ENCODE results near the gene PRKACA.
"Not testable (repeated sequence)": the region's sequence is repeated elsewhere in the genome, so short reads cannot be mapped to it uniquely, and the experiment has no call there.

PRKACA gene

GRCh38 chr19:14147797-14148605 lies 30.4 kb upstream of the PRKACA start:
- peak; percentile 35 for DNase-seq

DNA sequence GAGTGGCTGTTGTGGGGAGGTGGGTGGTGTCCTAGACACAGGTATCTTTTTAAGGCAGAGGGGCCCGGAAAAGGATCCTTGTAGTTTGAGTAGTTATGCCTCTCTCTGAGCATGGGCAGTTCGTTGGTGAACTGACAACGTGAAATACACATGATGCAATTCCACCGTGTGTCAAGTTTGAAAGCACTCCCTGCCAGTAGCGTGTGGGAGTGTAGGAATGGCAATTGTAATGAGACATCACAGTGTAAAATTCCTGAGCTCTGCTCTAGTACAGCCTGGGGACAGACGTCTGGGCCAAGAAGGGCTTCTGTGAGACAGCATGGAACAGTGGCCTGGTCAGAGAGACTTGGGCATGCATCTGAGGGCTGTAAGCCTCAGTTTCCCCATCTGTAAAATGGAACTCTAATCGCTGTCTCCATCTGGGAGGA lies 29.2 kb upstream of the PRKACA start:
- no peak for DNase-seq

DNA sequence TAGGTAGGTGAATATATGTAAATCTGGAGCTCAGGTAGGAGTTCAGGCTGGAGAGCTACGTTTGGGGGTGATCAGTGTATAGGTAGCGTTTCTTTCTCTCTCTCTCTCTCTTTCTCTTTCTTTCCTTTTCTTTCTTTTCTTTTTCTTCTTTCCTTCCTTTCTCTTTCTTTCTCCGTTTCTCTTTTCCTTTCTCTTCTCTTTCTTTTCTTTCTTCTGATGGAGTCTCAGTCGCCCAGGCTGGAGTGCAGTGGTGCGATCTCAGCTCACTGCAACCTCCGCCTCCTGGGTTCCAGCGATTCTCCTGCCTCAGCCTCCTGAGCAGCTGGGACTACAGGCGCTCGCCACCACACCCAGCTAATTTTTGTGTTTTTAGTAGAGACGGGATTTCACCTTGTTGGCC lies 28.6 kb upstream of the PRKACA start:
- not testable (repeated sequence) for DNase-seq

DNA sequence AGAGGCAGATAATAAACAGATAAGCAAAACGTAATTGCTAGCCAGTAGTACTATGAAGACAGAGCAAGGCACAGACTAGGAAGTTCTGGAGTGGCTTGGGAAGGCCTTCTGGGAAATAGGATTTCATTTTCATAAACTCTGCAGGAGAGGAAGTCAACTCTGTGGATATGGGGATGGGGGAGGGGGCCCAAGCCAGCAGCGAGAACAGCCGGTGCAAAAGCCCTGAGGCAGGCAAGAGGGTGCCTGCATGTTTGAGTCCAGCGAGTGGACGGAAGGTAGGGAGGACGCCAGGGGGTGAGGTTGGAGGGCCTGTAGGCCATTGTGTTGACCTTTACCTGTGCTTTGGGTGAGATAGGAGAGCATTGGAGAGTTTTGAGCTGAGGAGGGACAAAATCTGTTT lies 27.8 kb upstream of the PRKACA start:
- no peak for DNase-seq

DNA sequence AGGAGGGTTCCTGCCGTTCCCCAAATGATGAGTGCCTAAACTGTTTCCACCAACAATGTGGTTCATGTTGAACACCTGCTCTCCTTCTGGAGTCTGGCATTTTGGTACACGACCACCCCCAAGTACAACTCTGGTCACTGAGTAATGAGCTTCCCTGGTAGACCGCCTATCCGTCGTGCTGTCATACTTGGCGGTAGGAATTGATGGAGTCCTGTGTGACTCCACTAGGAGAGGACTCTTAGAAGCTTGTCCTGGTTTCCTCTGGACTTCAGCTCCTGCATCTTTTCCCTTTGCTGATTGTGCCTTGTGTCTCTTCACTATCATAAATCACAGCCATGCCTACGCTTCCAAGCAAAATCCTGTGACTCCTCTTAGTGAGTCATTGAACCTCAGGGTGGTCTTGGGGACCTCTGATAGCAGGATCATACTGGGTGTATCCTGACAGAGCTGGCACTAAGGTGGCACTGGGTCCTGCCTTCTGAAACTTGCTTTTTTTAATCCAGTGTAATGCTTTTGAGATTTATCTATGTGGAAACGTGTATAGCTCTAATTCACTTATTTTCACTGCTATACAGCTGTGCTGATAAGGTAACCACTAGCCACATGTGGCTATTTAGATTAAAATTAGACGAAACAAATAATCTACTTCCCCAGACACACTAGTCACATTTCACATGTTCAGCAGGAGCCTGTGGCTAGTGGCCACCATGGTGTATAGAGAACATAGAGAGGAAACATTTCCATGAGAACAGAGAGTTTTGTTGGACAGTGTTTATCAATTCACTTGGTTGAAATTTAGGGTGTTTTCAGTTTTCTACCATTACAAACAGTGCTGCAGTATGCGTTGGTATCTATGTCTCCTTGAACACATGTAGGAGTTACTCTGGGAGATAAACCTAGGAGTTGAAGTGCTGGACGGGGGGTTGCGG lies 25.0 kb upstream of the PRKACA start:
- DNase-seq, result no peak

DNA sequence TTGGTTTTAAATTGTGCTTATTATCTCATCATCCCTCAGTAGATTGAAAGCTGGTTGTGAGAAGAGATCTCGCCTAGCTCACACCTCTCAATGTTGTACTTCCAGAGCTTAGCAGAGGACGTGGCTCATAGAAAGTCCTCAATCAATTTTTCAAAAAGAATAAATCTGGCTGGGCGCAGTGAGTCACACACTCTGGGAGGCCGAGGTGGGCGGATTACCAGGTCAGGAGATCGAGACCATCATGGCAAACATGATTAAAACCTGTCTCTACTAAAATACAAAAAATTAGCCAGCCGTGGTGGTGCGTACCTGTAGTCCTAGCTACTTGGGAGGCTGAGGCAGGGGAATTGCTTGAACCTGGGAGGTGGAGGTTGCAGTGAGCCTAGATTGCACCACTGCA lies 23.5 kb upstream of the PRKACA start:
- DNase-seq, result no peak

GRCh38 chr19:14139944-14140343 lies 22.4 kb upstream of the PRKACA start:
- DNase-seq, result no peak

DNA sequence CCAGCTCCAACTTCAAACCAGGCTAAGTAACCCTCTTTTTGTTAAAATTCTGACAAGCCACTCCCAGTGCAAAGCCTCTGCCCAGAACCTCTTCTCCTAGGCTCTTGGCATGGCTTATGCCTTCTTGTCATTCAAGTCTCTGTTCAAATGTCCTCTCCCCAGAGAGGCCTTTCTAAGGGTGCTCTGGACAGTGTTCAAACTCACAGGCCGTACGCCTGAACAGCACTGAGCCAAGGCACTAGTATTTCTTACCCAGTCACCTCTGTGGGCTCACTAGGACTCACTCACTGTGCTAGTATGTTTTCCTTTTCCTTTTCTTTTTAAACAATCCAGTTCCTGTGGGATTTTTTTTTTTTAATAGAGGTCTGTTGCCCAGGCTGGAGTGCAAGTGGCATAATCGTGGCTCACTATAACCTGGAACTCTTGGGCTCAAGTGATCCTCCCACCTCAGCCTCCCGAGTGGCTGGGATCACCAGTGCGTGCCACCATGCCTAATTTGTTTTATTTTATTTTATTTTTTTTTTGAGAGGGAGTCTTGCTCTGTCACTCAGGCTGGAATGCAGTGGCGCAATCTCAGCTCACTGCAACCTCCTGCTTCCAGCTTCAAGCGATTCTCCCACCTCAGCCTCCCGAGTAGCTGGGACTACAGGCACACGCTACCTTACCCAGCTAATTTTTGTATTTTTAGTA lies 21.2 kb upstream of the PRKACA start:
- no peak for DNase-seq

DNA sequence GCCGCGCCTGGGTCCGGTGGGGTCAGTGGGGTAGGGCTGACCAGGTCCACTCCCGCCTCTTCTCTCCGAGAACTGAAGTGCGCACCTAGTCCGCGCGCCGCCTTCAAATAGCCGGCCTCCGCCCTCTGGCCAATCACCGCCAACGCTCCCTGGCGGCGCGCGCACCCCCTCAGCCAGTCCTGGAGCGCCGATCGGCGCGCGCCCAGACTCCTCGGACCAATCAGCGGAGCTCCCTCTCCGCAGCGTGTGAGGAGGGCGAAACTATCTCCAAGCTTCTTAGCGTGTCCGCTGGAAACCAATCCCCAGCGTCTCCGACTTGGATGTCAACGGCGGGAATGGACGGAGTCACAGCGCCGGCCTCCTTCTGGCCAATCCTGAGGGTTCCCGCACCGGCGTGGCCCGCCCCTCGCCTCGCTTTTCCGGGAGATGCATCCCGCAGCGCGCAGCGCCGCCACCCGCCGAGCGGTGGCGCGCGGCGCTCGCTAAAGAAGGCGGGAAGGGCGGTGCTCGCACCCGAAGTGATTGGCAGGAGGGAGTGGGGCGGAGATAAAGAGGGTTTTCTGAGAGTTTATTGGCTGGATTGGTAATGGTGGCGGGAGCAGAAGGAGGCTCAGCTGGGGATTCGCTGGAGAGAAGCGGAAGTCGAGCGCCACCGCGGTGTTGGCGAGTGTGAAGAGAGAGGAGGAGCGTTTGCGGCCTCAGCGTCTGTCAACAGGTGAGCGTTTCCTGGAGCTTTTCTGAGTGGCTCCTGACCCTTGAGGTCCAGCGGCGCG lies 19.1 kb upstream of the PRKACA start, which contains the start of gene ASF1B:
Gene ASF1B, minus strand, starts transcription at position 81 of the 773 bp plus-strand sequence. CDS start 133 bp downstream, outside the sequence.
- DNase-seq, result peak; percentile 97

DNA sequence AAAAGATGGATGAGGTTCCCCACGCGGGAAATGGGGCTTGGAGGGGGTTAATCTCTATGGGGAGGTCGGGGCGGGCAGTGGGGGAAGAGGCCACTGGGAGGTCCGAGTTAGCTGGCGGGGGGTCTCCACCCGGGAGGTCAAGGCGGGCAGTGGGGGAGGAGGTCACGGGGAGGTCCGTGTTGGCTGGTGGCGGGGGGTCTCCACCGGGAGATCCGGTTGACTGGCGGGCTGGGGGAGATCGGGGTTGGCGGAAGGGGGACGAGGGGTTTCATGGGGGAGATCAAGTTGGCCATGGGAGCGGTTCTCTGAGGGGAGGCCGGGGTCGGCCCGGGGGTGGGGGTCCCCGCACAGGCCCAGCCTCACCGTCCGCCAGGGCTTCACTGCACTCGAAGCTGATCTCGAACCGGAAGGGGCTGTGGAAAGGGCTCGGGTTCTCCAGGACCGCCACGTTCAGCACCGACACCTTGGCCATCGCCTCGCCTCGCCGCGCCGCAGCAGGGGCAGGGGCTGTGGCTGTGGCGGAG lies 18.5 kb upstream of the PRKACA start:
- DNase-seq, result no peak

DNA sequence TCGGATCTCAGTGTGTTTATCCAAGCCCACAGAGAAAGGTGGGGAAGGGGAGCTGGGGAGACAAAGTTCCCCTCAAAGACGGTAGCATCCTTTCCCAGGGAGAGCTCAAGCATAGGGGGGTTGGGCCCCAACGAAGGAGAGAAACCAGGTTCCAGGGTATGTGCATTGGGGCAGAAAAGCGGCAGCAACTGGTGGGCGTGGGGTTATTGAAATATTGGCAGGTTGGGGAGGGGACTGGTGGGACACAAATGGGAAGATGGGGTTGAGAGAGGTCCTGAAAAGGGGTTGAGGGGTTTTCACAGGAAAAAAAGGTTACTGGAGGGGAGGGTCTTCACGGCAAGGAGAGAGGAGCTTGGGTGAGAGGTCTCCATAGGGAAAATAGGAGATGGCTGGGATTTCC lies 17.8 kb upstream of the PRKACA start:
- no peak for DNase-seq

DNA sequence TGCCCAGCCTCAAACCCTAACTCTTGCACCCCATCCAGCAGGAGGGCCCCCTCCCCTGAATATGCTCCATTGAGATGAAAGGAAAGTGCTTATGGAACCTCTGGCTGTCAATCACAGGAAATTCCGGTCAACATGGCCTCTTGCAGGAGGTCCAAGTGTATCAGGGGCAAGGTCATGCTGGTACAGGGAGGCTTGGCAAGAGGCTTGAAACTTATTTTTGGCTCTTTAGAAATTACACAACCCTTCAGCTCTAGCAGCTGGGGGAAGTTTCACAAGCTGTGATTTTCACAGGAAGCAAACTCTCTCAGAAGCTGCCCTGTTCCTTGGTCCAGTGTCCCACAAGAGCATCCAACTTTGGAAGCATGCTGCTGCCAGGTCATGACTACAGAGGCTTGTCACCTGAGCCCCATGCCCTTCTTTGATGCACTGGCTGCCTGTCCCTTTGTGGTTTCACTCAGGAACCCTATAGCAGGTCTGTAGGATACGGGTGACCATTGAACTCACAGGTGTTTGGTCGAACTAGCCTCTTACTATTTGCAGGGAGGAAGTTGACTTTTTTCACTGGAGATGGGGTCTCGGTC lies 10.5 kb upstream of the PRKACA start:
- DNase-seq, result no peak

- DNase-seq, result no peak
Observed at GRCh38 chr19:14127176-14127575, 9.6 kb upstream of the PRKACA start.

GRCh38 chr19:14122924-14123323 lies 5.4 kb upstream of the PRKACA start:
- DNase-seq, result no peak

DNA sequence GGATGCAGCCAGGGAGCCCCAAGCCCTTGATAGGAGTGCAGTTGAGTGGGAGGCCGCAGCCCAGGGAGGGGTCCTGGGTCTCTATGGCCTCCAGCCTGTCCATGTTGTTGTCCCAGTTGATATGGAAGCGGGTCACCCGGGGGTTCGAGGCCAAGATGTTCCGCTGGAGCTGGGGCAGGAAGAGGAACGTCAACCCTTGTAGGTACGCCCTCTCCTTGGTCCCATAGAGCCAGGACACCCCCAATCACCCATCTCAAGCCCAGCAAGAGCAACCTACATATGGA lies 2.9 kb upstream of the PRKACA start:
- no peak for DNase-seq

DNA sequence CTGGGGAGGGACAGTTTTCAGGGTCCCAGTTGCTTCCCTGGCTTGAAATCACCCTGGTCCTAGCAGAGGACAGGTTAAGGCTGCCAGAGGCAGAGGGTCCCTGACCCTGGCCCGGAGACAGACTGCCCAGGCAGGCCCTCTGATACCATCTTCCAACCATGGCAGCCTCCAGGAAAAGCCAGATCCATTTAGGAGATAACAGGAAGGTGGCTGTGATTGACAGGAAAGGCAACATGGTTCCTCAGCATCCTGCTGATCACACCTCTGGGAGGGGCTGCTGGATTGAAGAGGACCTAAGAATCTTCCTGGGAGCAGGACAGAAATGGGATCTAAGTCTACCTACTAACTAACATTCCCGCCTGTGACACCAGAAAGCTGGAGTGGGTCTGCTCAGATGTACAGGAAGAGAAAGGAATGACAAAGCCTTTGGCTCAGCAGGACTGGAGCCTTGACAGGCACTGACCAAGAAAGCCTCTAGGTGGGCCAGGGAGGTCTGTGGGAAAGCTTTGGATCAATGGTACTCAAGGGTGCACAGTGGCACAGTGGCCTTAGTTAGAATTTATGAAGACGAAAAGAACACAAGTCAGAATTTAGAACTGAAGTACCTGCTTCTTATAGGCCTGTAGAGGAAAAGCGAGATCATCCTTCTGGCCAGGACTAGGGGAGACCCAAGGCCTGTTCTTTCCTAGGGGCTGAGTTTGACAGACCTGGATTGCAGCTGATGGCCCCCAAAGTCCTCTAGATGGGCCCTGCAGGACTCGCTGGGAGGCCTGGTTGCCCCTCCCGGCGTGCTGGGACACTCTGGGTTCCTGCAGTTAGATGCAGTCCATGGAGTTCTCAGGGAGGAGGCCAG lies 2.3 kb upstream of the PRKACA start:
- no peak for DNase-seq

GRCh38 chr19:14119146-14119545 lies 1.6 kb upstream of the PRKACA start:
- DNase-seq, result no peak

- DNase-seq, result no peak
Observed at GRCh38 chr19:14118165-14119051, 846 bp upstream of the PRKACA start.

GRCh38 chr19:14116918-14117578 lies 514 bp downstream of the PRKACA start:
- no peak for DNase-seq
